Stomach (tissue), 4 donors: Measurements from ENCODE around the gene ARPIN.
A peak's percentile ranks its signal among the peaks of the same experiment; 100 is the strongest.

Experiments used
- CTCF ChIP-seq, 7 experiments: fragments of 450-650 bp in 4 of 7; fragments of 200-600 bp in 3 of 7; sonication (generic) in 3 of 7; IDR thresholded peaks; one replicate each; pipeline ENCODE4 v1.5.1; 2016 to 2019; ENCODE audit warnings: antibody characterized with exemption in 7 of 7, control low read depth in 2 of 7, mild to moderate bottlenecking in 1 of 7
- EP300 ChIP-seq: sonication (generic); formaldehyde crosslinking; IDR thresholded peaks from one replicate; pipeline ENCODE4 v1.6.1; 2017; ENCODE audit warnings: antibody characterized with exemption
- POLR2A ChIP-seq, 4 donors: fragments of 450-650 bp; IDR thresholded peaks; one replicate each; pipeline ENCODE4 v1.6.1; 2016; ENCODE audit warnings: antibody characterized with exemption in 4 of 4, control low read depth in 2 of 4, mild to moderate bottlenecking in 1 of 4, moderate library complexity in 1 of 4

DNA sequence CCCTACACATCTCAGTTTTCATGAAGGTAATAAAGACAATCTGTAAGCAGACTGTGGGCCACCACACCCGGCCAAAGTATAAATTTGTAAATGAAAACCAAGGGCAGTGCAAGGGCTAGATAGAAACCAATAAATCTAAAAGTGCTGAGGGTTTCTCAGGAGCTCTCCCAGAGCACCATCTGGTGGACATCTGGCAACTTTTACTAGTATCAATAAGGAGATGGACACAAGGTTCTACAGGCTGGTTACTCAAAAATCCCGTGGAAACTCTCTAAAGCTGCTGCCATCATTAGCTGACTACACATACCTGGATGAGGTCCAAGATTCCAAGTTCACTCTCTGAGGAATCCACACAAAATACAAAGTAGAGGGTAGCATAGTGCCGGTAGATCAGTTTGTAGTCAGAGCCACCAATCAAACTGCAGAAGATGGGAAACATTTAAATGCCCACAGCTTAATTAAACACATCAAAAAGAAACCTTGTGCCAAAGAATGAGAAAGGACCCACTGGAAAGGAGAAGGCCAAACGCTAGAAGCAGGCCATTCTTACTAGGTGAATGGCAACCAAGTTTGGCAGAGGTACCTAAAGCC lies 24.4 kb downstream of the ARPIN start:
- TF ChIP-seq CTCF (IDR thresholded peaks at IDR 0.05) (peak in 2 of 7 experiments; percentile 10 to 17), POLR2A (IDR thresholded peaks at IDR 0.05) (no peak), EP300 (no peak)
